ENCODE measurements around the gene LAMB3. TPM values are rescaled to one million over a fixed set of nuclear protein-coding genes. Genes with fewer than 3 reads are reported as not detected.

LAMB3 gene
- total RNA-seq, 6 donors from 2014 or later, result 26.2 to 146 (median 79.6) TPM

GRCh38 chr1:209655411-209656231 is 3.4 kb upstream of the LAMB3 start:
- ATAC-seq (ENCODE audit: low FRiP score in 2 of 2) (no peak), DNase-seq (no peak)
- no peaks in the 10 kb centered on the region for H3K27me3 ChIP-seq
- no peaks in the 10 kb centered on the region for H3K9me3 ChIP-seq
- H3K27ac ChIP-seq, result no peak overlapping the region
- WGBS, 2 donors, result 78 to 84% methylated on average over 9 of the region's 9 CpGs
- peaks cover 15 to 52% (median 28%) of the 10 kb centered on the region in 4 donors for H3K4me1 ChIP-seq
- H3K36me3 ChIP-seq, result no peaks in the 10 kb centered on the region
- TF ChIP-seq EP300 (IDR thresholded peaks at IDR 0.05), result no peak
- no peak for TF ChIP-seq POLR2A (IDR thresholded peaks at IDR 0.05)
- no peak for TF ChIP-seq POLR2AphosphoS5 (IDR thresholded peaks at IDR 0.05)
- no peak for TF ChIP-seq CTCF (IDR thresholded peaks at IDR 0.05)
- no peak overlapping the region for H3K4me3 ChIP-seq

- Histone ChIP-seq H3K27ac (peak overlapping the region; percentile 58 to 80 (median 73)), H3K4me1 (peaks cover 31 to 59% (median 44%) of the 10 kb centered on the region in 4 donors), H3K36me3 (no peaks in the 10 kb centered on the region), H3K9me3 (no peaks in the 10 kb centered on the region), H3K27me3 (no peaks in the 10 kb centered on the region), H3K4me3 (no peak overlapping the region)
- WGBS, 2 donors, result 57 to 71% methylated on average over 7 of the region's 7 CpGs
- DNase-seq (peak in 1 of 2 donors; percentile 36), ATAC-seq (ENCODE audit: low FRiP score in 2 of 2) (no peak)
- TF ChIP-seq CTCF (IDR thresholded peaks at IDR 0.05) (no peak), POLR2AphosphoS5 (IDR thresholded peaks at IDR 0.05) (peak in 1 of 2 donors; percentile 8), POLR2A (IDR thresholded peaks at IDR 0.05) (no peak)
Observed at GRCh38 chr1:209653915-209654351, 1.7 kb upstream of the LAMB3 start.

- Histone ChIP-seq H3K27ac (peak overlapping the region; percentile 71 to 80 (median 74)), H3K36me3 (no peaks in the 10 kb centered on the region), H3K4me1 (peaks cover 41 to 69% (median 54%) of the 10 kb centered on the region in 4 donors), H3K27me3 (no peaks in the 10 kb centered on the region), H3K9me3 (no peaks in the 10 kb centered on the region), H3K4me3 (peak overlapping the region in 2 of 4 donors; percentile 26 to 39)
- 45 to 52% methylated on average over 3 of the region's 3 CpGs for WGBS, 2 donors
- TF ChIP-seq CTCF (IDR thresholded peaks at IDR 0.05), result no peak
- TF ChIP-seq POLR2AphosphoS5 (IDR thresholded peaks at IDR 0.05), result peak; percentile 17 to 66
- TF ChIP-seq POLR2A (IDR thresholded peaks at IDR 0.05), result peak in 1 of 4 donors; percentile 10
- TF ChIP-seq EP300 (IDR thresholded peaks at IDR 0.05), result peak in 1 of 4 donors; percentile 45
- ATAC-seq (ENCODE audit: low FRiP score in 2 of 2) (peak; percentile 59 to 92), DNase-seq (peak in 1 of 2 donors; percentile 97)
Observed at GRCh38 chr1:209652873-209653401, 712 bp upstream of the LAMB3 start.

- peak in 1 of 2 donors; percentile 89 for DNase-seq
- 35% methylated on average over 2 to 5 of the region's 5 CpGs for WGBS, 2 donors
- no peak for TF ChIP-seq POLR2A (IDR thresholded peaks at IDR 0.05)
- TF ChIP-seq POLR2AphosphoS5 (IDR thresholded peaks at IDR 0.05), result peak; percentile 27 to 30
- TF ChIP-seq EP300 (IDR thresholded peaks at IDR 0.05), result no peak
- peak in 1 of 6 experiments; percentile 20 for TF ChIP-seq CTCF (IDR thresholded peaks at IDR 0.05)
- H3K27me3 ChIP-seq, result no peaks in the 10 kb centered on the region
- no peaks in the 10 kb centered on the region for H3K36me3 ChIP-seq
- peak overlapping the region; percentile 54 to 80 (median 74) for H3K27ac ChIP-seq
- H3K9me3 ChIP-seq, result no peaks in the 10 kb centered on the region
- ATAC-seq (ENCODE audit: low FRiP score in 2 of 2), result peak; percentile 77 to 88
- peaks cover 51 to 77% (median 66%) of the 10 kb centered on the region in 4 donors for H3K4me1 ChIP-seq
- H3K4me3 ChIP-seq, result peak overlapping the region in 2 of 4 donors; percentile 26 to 39
Observed at GRCh38 chr1:209651138-209651587, 1.1 kb downstream of the LAMB3 start.

All from upper lobe of left lung (tissue), 6 donors.